Stimulated activated naive B cell treated with anti-CD40 and anti-IgM and Interleukin-4, amounts not matched to agents 10 μg/mL and 1 μg/mL and 100 μg/mL, for 72 hours (primary cell): ENCODE results near the gene FIZ1.
"Not testable (repeated sequence)": the region's sequence is repeated elsewhere in the genome, so short reads cannot be mapped to it uniquely, and the experiment has no call there.

ENCODE experiments used
- ATAC-seq, 2 donors: fragments of 150-1000 bp; cut with Tn5 transposase; replicated peaks; 2 replicates each; pipeline ENCODE4 v1.10.0; 2021; ENCODE audit warnings: moderate library complexity in 1 of 2
- DNase-seq: peaks from one replicate; pipeline ENCODE4 v3.0.0; 2021
- H3K27ac Mint-ChIP-seq: one replicate; pipeline ENCODE4 v1.8.0; 2022; ENCODE audit warnings: mild to moderate bottlenecking, mixed read lengths
- H3K27me3 Mint-ChIP-seq, 2 donors: one replicate each; pipeline ENCODE4 v1.8.0; 2022; ENCODE audit warnings: mixed read lengths in 2 of 2
- H3K36me3 Mint-ChIP-seq, 2 donors: one replicate each; pipeline ENCODE4 v1.8.0; 2022; ENCODE audit warnings: mixed read lengths in 2 of 2, mild to moderate bottlenecking in 1 of 2
- H3K4me1 Mint-ChIP-seq, 2 donors: one replicate each; pipeline ENCODE4 v1.8.0; 2022; ENCODE audit warnings: mixed read lengths in 2 of 2, mild to moderate bottlenecking in 1 of 2
- H3K4me3 Mint-ChIP-seq, 2 donors: one replicate each; pipeline ENCODE4 v1.8.0; 2022; ENCODE audit warnings: mild to moderate bottlenecking in 2 of 2, mixed read lengths in 2 of 2, moderate library complexity in 1 of 2
- H3K9me3 Mint-ChIP-seq, 2 donors: one replicate each; pipeline ENCODE4 v1.8.0; 2022; ENCODE audit warnings: mixed read lengths in 2 of 2, mild to moderate bottlenecking in 1 of 2

FIZ1 gene

DNA sequence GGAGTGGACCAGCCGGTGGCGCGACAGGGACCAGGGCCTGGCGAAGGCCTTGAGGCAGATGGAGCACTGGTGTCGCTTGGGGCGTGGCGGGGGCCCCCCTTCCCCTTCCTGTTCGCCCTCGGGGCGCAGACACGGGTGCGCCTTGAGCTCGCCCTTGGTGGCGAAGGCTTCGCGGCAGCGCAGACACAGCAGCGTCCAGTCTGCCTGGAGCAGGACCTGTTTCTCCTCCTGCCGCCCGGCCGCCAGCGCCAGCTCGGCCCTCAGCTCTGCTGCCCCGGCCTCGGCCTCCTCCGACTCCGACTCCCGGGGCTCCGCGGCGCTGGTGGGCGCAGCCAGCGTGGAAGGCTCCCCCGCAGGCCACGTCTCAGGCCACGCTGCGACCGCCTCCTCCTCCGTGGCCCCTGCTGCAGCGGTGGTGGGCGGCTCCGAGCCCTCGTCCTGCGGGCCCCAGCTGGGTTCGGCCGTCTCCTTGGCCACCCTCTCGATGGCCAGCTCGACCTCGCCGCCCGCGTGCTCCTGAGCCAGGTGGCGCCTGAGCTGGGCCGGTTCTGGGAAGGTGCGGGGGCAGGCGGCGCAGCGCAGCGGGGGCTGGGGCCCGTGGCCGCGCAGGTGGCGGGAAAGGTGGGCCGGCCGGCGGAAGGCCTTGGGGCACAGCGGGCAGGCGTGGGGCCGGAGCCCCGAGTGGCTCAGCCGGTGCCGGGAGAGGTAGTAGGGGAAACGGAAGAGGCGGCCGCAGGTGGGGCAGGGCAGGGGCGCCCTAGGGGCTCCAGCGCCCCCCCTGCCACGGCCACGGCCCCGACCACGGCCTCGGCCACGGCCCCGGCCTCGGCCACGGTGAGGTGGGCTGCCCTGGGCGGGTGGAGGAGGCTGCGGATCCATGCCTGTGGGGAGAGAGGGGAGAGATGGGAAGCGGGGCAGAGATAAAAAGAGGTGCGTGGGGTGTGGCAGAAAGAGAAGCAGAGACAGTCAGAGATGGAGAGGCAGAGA, 20.3 kb downstream of the FIZ1 start:
- Mint-ChIP-seq H3K4me1 (peaks cover 18 to 22% of the 10 kb centered on the region in 2 donors), H3K27ac (peak overlapping the region; percentile 90), H3K4me3 (peak overlapping the region; percentile 86 to 88), H3K9me3 (peaks cover 2 to 4% of the 10 kb centered on the region in 2 donors), H3K36me3 (peaks cover 23 to 27% of the 10 kb centered on the region in 2 donors), H3K27me3 (no peaks in the 10 kb centered on the region)
- DNase-seq (no peak), ATAC-seq (no peak)

GRCh38 chr19:55578031-55578760, 21.1 kb downstream of the FIZ1 start:
- peaks cover 23 to 27% of the 10 kb centered on the region in 2 donors for H3K36me3 Mint-ChIP-seq
- peaks cover 2 to 4% of the 10 kb centered on the region in 2 donors for H3K9me3 Mint-ChIP-seq
- no peak for ATAC-seq
- no peak overlapping the region for H3K27ac Mint-ChIP-seq
- H3K4me1 Mint-ChIP-seq: peaks cover 18 to 22% of the 10 kb centered on the region in 2 donors
- no peak for DNase-seq
- H3K27me3 Mint-ChIP-seq: no peaks in the 10 kb centered on the region
- H3K4me3 Mint-ChIP-seq: no peak overlapping the region

GRCh38 chr19:55576746-55577145, 22.6 kb downstream of the FIZ1 start:
- H3K9me3 Mint-ChIP-seq: peaks cover 2 to 4% of the 10 kb centered on the region in 2 donors
- no peaks in the 10 kb centered on the region for H3K27me3 Mint-ChIP-seq
- ATAC-seq (no peak), DNase-seq (no peak)
- H3K4me3 Mint-ChIP-seq: no peak overlapping the region
- H3K36me3 Mint-ChIP-seq: peaks cover 23 to 27% of the 10 kb centered on the region in 2 donors
- H3K4me1 Mint-ChIP-seq: peaks cover 15 to 17% of the 10 kb centered on the region in 2 donors
- no peak overlapping the region for H3K27ac Mint-ChIP-seq

GRCh38 chr19:55573929-55574328, 25.4 kb downstream of the FIZ1 start:
- H3K27ac Mint-ChIP-seq, H3K4me1 Mint-ChIP-seq, H3K9me3 Mint-ChIP-seq, ATAC-seq, H3K27me3 Mint-ChIP-seq, H3K4me3 Mint-ChIP-seq, DNase-seq: not testable (repeated sequence)
- peaks cover 18 to 22% of the 10 kb centered on the region in 2 donors for H3K36me3 Mint-ChIP-seq

GRCh38 chr19:55569477-55569876, 29.8 kb downstream of the FIZ1 start:
- not testable (repeated sequence) for ATAC-seq, H3K27ac Mint-ChIP-seq, DNase-seq, H3K4me1 Mint-ChIP-seq, H3K9me3 Mint-ChIP-seq, H3K36me3 Mint-ChIP-seq, H3K4me3 Mint-ChIP-seq
- H3K27me3 Mint-ChIP-seq: peaks cover 13 to 19% of the 10 kb centered on the region in 2 donors

DNA sequence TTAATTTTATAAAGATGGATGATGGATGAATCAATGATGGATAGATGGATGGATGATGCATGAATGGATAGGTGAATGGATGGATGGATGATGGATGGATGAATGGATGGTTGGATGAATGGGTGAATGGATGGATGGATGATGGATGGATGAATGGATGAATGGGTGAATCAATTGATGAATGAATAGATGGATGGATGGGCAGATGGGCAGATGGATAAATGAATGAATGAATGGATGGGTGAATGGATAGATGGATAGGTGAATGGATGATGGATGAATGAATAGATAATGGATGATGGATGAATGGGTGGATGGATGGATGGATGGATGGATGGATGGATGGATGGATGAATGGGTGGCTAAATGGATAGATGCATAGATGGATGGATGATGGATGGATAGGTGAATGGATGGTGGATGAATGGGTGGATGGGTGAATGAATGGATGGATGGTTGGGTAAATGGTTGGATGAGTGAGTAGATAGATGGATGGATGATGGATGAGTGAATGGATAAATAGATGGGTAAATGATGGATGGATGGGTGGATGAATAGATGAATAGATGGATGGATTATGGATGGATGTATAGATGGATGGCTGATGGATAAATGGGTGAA, 31.5 kb downstream of the FIZ1 start:
- ATAC-seq (no peak), DNase-seq (no peak)
- no peak overlapping the region for H3K27ac Mint-ChIP-seq
- peaks cover 22 to 25% of the 10 kb centered on the region in 2 donors for H3K27me3 Mint-ChIP-seq
- no peaks in the 10 kb centered on the region for H3K36me3 Mint-ChIP-seq
- no peak overlapping the region for H3K4me3 Mint-ChIP-seq
- no peaks in the 10 kb centered on the region for H3K9me3 Mint-ChIP-seq
- no peaks in the 10 kb centered on the region for H3K4me1 Mint-ChIP-seq

GRCh38 chr19:55566823-55567222, 32.5 kb downstream of the FIZ1 start:
- Mint-ChIP-seq H3K9me3 (no peaks in the 10 kb centered on the region), H3K4me1 (no peaks in the 10 kb centered on the region), H3K27ac (no peak overlapping the region), H3K36me3 (no peaks in the 10 kb centered on the region), H3K27me3 (peaks cover 22 to 25% of the 10 kb centered on the region in 2 donors), H3K4me3 (no peak overlapping the region)
- ATAC-seq (no peak), DNase-seq (no peak)

GRCh38 chr19:55563261-55563690, 36.0 kb downstream of the FIZ1 start:
- H3K36me3 Mint-ChIP-seq: no peaks in the 10 kb centered on the region
- H3K27me3 Mint-ChIP-seq: peaks cover 25 to 39% of the 10 kb centered on the region in 2 donors
- H3K4me3 Mint-ChIP-seq: no peak overlapping the region
- H3K27ac Mint-ChIP-seq: no peak overlapping the region
- DNase-seq: no peak
- no peak for ATAC-seq
- H3K9me3 Mint-ChIP-seq: peaks cover 3 to 4% of the 10 kb centered on the region in 2 donors
- no peaks in the 10 kb centered on the region for H3K4me1 Mint-ChIP-seq

- Mint-ChIP-seq H3K27ac (no peak overlapping the region), H3K4me1 (no peaks in the 10 kb centered on the region), H3K4me3 (no peak overlapping the region), H3K9me3 (peaks cover 3 to 4% of the 10 kb centered on the region in 2 donors), H3K36me3 (no peaks in the 10 kb centered on the region), H3K27me3 (peaks cover 12 to 22% of the 10 kb centered on the region in 2 donors)
- DNase-seq: no peak
- ATAC-seq: no peak
These were observed 39.6 kb downstream of the FIZ1 start for GRCh38 chr19:55559684-55560083.

DNA sequence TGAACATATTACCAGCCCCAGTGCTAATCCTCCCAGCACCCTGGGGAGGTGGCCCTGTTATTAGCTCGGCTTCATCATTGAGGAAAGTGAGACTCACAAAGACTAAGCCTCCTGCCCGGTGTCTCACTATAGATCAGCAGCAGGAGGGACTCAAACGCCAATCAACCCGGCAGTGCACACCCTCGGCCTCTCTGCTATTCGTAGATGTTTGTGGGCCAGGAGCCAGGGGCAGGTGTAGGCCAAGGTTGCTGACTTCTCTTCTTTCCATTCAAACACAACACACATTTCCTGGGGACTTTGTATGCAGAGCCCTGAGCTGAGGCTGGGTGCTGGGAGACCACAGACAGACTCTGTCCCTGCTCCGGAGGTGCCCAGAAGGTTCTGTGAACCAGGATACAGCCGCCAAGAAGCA, 44.6 kb downstream of the FIZ1 start:
- Mint-ChIP-seq H3K4me1 (peaks cover 3 to 5% of the 10 kb centered on the region in 2 donors), H3K36me3 (no peaks in the 10 kb centered on the region), H3K9me3 (no peaks in the 10 kb centered on the region), H3K4me3 (no peak overlapping the region), H3K27ac (no peak overlapping the region), H3K27me3 (peaks cover 13 to 15% of the 10 kb centered on the region in 2 donors)
- no peak for DNase-seq
- ATAC-seq: no peak

DNA sequence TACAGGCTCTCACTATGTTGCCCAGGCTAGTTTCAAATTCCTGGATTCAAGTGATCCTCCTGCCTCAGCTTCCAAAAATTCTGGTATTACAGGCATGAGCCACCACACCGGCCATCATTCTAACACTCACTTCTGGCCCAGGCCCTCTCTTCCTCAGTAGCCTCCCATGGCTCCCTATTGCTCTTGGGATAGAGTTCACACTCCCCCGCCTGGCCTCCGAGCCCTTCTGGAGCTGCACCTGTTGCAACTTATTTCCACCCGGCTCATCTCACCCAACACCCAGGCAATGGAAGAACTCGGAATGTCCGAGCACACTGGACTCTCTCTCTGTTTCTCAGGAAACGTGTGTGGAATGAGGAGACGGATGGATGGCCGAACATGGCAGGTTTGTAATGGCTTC, 45.0 kb downstream of the FIZ1 start:
- H3K4me3 Mint-ChIP-seq: no peak overlapping the region
- H3K27me3 Mint-ChIP-seq: peaks cover 13 to 15% of the 10 kb centered on the region in 2 donors
- H3K27ac Mint-ChIP-seq: no peak overlapping the region
- H3K36me3 Mint-ChIP-seq: no peaks in the 10 kb centered on the region
- DNase-seq (no peak), ATAC-seq (no peak)
- H3K9me3 Mint-ChIP-seq: no peaks in the 10 kb centered on the region
- H3K4me1 Mint-ChIP-seq: peaks cover 6 to 8% of the 10 kb centered on the region in 2 donors

DNA sequence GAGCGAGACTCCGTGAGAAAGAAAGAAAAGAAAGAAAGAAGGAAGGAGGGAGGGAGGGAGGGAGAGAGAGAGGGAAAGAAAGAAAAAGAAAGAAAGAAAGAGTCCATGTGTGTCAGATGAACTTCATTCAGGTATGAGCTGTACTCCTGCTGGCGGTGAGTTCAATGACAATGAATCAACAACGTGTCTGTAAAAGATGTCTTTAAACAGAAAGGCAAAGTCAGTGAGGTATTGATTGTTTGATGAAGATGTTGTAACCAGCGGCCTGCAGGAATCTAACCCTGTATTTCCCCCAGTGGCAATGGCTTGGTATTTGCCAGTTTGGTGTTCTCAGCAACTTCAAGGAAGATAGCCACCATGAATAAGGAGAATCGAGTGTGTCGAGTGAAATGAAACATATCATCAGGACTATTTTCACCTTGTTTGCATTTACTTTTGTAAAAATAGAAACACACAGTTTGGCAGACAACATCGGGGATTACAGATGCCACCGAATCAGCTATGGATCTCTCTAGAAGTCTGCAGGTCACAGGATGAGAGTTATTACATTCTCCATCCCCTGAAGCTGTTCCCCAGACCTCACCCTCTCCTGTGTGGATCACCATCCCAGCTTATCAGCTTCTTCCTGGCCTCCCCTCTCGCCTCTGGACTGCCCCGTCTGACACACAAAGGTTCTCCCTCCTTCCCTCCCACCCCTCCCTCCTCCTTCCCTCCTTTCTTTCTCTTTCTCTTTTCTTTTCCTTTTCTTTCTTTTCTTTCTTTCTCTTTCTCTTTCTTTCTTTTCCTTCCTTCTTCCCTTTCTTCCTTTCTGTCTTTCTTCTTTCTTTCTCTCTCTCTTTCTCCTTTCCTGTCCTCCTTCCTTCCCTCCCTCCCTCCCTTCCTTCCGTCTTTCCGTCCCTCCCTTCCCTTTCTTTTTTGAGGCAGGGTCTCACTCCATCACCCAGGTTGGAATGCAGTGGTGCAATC, 45.8 kb downstream of the FIZ1 start:
- H3K27ac Mint-ChIP-seq: no peak overlapping the region
- DNase-seq (no peak), ATAC-seq (no peak)
- peaks cover 11 to 15% of the 10 kb centered on the region in 2 donors for H3K27me3 Mint-ChIP-seq
- H3K36me3 Mint-ChIP-seq: no peaks in the 10 kb centered on the region
- peaks cover 6 to 8% of the 10 kb centered on the region in 2 donors for H3K4me1 Mint-ChIP-seq
- H3K9me3 Mint-ChIP-seq: no peaks in the 10 kb centered on the region
- no peak overlapping the region for H3K4me3 Mint-ChIP-seq

- Mint-ChIP-seq H3K36me3 (no peaks in the 10 kb centered on the region), H3K27me3 (peaks cover 14 to 21% of the 10 kb centered on the region in 2 donors), H3K4me1 (peaks cover 6 to 8% of the 10 kb centered on the region in 2 donors), H3K4me3 (no peak overlapping the region), H3K27ac (no peak overlapping the region), H3K9me3 (no peaks in the 10 kb centered on the region)
- ATAC-seq (no peak), DNase-seq (no peak)
These were observed 46.7 kb downstream of the FIZ1 start for GRCh38 chr19:55552620-55553019.
